ENCODE results near the gene BAMBI. TPM values are rescaled to one million over a fixed set of nuclear protein-coding genes. Genes with fewer than 3 reads are reported as not detected.

Gene BAMBI
- total RNA-seq, 1 donor from 2014 or later, result 10.4 TPM

Other genes starting within 250 kb of the BAMBI start
- gene WAC, start 144.4 kb upstream of the BAMBI start, total RNA-seq, result 46.5 and 92.2 TPM in 2 replicates